Psoas muscle (tissue), 8 donors: ENCODE results near the gene KLHL29. TPM values are rescaled to one million over a fixed set of nuclear protein-coding genes. Genes with fewer than 3 reads are reported as not detected.

Experiments used
- ATAC-seq, 4 donors: fragments of 200-7000 bp; cut with Tn5 transposase; one replicate each; pipeline ENCODE4 v1.9.1; 2020; ENCODE audit warnings: moderate library complexity in 3 of 4, mild to moderate bottlenecking in 2 of 4
- DNase-seq, 2 donors: peaks; one replicate each; pipeline ENCODE4 v3.0.0-alpha.2; 2020
- H3K27ac ChIP-seq: fragments of 200-600 bp; one replicate; pipeline ENCODE4 v1.8.0; 2022
- H3K27me3 ChIP-seq, 3 donors: fragments of 200-600 bp in 1 of 3; one replicate each; pipeline versions ENCODE4 v1.6.1 to v1.8.0; 2013 to 2022; ENCODE audit warnings: low read length in 2 of 3, mild to moderate bottlenecking in 2 of 3, moderate library complexity in 1 of 3; ENCODE audit not compliant: insufficient read depth in 3 of 3
- H3K36me3 ChIP-seq, 2 donors: fragments of 200-600 bp in 1 of 2; one replicate each; pipeline versions ENCODE4 v1.6.1 to v1.8.0; 2013 to 2022; ENCODE audit warnings: low read depth in 1 of 2, mild to moderate bottlenecking in 1 of 2, moderate library complexity in 1 of 2; ENCODE audit not compliant: insufficient read depth in 1 of 2
- H3K4me1 ChIP-seq: fragments of 200-600 bp; one replicate; pipeline ENCODE4 v1.8.0; 2022
- H3K4me3 ChIP-seq: fragments of 200-600 bp; one replicate; pipeline ENCODE4 v1.8.0; 2022; ENCODE audit warnings: mild to moderate bottlenecking
- H3K9me3 ChIP-seq: fragments of 200-600 bp; one replicate; pipeline ENCODE4 v1.8.0; 2022
- CTCF ChIP-seq: fragments of 200-600 bp; IDR thresholded peaks from one replicate; pipeline ENCODE4 v1.8.0; 2022; ENCODE audit warnings: antibody characterized with exemption
- WGBS, 3 donors: extraction: QIAGEN DNeasy Blood & Tissue Kit; methylation state at CpG; one replicate each; pipeline versions ENCODE4 v1.1.6 to v1.1.7; 2013; 5-methylcytosine and 5-hydroxymethylcytosine counted together
- intact Hi-C, 2 donors: fragments of 100-400 bp; cut with DNase I; formaldehyde crosslinking; loops; one replicate each; pipeline versions ENCODE4 v1.11.0 to v1.14.2; 2022
- polyA plus RNA-seq, 3 donors: library from polyadenylated mRNA; stranded (reverse); fragments of 200-250 nt; gene quantifications; one replicate each; pipeline ENCODE4 v1.2.3, GENCODE V29; 2013
- total RNA-seq, 4 donors: library from RNA; stranded (reverse); fragmentation: NEBNext Ultra II Directional in 2 of 4; extraction: Animal tissue kit (Norgen Biotek cat#: 25700) in 2 of 4; gene quantifications; one replicate each; pipeline versions ENCODE4 v1.2.1 to v1.2.4, GENCODE V29; 2021 to 2023
- donor health status: healthy with polysubstance abuse.
- donor health status: DM: no; HTN: no; CAD: no; lungs with moderate emphysema.
- donor health status: Bipolar disorder and iron deficiency.
- donor health status: healthy.
- donor health status: DM: yes; HTN: yes; CAD: no.
- donor health status: DM: no; HTN: no; CAD: no.
- donor health status: DM: no; HTN: no; CAD: no.
- donor health status: DM: yes; HTN: yes; CAD: no.

The KLHL29 gene
- total and polyA plus RNA-seq, 7 donors: 4.4 to 14.1 (median 6.8) TPM

DNA sequence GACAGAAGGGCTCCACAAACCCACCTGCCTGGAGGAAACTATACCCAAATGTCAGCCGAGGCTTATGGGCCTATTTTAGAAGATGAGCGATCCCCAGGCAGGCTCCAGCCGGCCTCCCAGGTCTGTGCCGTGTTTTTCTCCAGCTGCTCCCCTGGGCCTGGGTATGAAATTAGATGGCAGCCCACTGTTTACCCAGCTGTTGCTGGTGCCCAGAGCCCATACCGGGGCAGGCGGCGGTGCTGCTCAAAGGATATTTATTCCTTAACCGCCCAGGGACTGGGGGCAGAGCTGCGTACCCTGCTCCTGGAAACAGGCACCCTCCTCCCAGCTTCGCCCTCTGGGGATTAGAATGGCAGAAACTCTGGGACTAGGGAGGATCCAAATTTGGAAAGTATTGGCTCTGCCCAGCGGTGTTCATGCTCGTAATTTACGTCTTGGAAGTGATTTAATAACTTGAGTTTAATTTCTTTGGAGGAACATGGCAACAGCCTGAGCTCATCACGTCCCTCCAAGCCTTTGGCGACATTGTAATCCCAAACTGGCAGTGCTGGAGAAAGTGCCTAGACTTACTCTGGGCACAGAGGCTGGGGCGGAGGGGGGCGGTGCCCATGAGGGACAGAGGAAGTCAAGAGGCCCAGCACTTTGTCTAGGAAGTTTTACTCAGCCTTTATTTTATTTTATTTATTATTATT lies 199.2 kb downstream of the KLHL29 start:
- Histone ChIP-seq H3K9me3 (no peaks in the 10 kb centered on the region), H3K4me1 (peaks cover 21% of the 10 kb centered on the region), H3K27ac (peak overlapping the region; percentile 78), H3K4me3 (no peak overlapping the region), H3K27me3 (no peaks in the 10 kb centered on the region), H3K36me3 (no peaks in the 10 kb centered on the region)
- intact Hi-C loops: loop anchor here in 1 of 2 donors (10.0 kb wide), 1 partner anchor 159 kb away; no protein-coding TSS in a partner anchor
- peak in 1 of 2 donors; percentile 79 for DNase-seq
- peak; percentile 53 to 81 (median 74) for ATAC-seq
- TF ChIP-seq CTCF: no peak
- 43 to 63% (median 47%) methylated on average over 17 of the region's 17 CpGs for WGBS, 3 donors

DNA sequence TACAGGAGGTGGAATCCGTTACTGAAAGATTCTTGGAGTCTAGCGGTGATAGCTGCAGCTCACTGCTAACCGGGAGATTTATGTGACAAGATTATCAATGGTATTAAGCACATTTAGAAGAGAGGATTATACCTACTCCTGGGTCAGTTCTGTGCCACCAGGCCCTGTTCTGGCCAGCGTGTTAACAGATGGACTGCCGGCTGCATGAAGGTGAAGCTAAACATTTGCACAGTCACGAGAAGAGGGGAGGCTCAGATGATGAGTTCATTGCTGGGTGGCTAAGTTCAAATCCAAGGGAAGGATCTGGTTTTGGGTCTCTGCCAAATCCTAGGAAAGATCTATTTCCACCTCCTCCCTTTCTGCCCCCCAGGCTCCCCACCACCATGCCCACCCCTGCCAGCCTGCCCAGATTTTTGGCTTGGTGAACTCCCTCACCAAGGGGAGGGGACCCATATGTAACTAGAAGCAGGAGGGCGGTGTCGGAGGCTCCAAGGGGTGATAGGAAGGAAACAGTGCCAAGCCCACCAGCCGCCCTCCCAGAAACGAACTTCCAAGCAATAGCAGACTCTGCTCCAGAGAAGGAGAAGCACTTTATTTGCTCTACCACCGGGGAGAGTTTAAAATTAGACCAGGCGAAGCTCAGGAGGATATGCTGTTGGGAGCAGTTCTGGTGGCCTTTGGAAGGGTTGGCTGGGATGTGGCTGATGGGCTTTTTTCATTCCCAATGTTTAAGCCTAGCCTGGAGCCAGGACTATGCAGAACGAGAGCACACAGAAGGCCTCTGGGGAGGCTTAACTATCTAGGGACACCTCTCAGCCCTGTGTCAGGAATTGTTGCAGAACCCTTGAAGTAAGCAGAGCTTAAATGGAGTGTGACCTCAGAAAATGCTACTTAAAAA lies 200.5 kb downstream of the KLHL29 start:
- peak overlapping the region; percentile 78 for H3K27ac ChIP-seq
- ATAC-seq (peak in 2 of 4 donors; percentile 6 to 50), DNase-seq (peak in 1 of 2 donors; percentile 22)
- H3K4me1 ChIP-seq: peaks cover 34% of the 10 kb centered on the region
- 40 to 71% (median 40%) methylated on average over 13 of the region's 13 CpGs for WGBS, 3 donors
- intact Hi-C loops: loop anchor here in 1 of 2 donors (10.0 kb wide), 1 partner anchor 161 kb away; no protein-coding TSS in a partner anchor
- H3K27me3 ChIP-seq: no peaks in the 10 kb centered on the region
- TF ChIP-seq CTCF: no peak
- no peaks in the 10 kb centered on the region for H3K36me3 ChIP-seq
- H3K4me3 ChIP-seq: no peak overlapping the region
- no peaks in the 10 kb centered on the region for H3K9me3 ChIP-seq

DNA sequence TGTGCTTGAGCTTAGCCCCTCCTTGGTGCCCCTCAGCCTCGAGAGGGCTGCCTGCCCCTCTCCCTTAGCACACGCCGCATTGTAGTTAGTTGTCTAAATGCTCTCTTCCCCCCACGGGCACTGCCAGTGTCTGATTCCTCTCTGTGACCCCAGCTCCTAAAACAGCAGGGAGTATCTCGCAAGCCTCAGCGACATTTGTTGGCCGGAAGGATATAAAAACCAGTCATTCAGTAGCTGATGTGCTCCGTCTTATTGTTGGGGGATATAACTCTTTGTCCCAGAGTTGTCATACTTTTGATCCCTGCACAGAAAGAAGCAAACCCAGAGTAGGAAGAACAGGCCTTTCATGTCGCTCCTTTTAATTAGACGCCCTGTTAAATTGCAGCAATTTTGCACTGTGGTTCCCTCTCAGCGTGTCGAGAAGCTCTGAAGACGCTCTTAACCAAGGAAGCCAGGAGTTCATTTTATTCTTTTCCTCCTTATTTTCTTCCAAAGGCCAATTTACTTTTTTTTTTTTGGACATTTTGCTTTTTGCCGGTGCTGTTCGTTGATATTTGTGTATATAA lies 201.8 kb downstream of the KLHL29 start:
- ATAC-seq (no peak), DNase-seq (no peak)
- Histone ChIP-seq H3K4me1 (peaks cover 42% of the 10 kb centered on the region), H3K27ac (peak overlapping the region; percentile 75), H3K27me3 (no peaks in the 10 kb centered on the region), H3K36me3 (no peaks in the 10 kb centered on the region), H3K9me3 (no peaks in the 10 kb centered on the region), H3K4me3 (no peak overlapping the region)
- TF ChIP-seq CTCF: no peak
- intact Hi-C loops: loop anchor here in 1 of 2 donors (10.0 kb wide), 1 partner anchor 162 kb away; no protein-coding TSS in a partner anchor
- 91 to 92% (median 92%) methylated on average over 15 of the region's 15 CpGs for WGBS, 3 donors

DNA sequence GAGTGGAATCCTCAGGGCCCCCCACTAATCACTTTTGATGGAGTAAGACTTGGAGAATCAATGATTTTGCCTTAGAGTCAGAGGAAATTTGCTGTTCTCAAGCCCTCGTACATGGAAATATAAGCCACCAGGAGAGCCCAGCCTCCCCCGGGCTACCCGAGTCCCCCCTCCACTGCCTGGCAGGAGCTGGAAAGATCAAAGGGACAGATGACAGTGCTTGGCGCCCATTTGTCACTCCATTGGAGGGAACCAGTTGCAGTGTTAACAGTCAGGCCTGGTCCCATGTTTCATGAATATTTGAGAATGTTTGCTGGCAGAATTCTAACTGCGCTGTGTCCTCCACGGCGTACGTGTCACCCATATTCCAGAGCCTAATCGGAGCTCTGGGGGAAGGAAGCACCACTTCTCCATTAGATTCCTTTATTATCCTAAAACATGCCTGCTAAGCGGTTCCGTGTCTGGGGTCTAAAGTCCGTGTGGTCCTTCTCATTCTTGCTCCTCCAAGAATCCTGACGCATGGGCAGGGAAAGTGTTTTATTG lies 202.4 kb downstream of the KLHL29 start:
- ATAC-seq (no peak), DNase-seq (no peak)
- H3K4me3 ChIP-seq: no peak overlapping the region
- H3K36me3 ChIP-seq: no peaks in the 10 kb centered on the region
- peaks cover 44% of the 10 kb centered on the region for H3K4me1 ChIP-seq
- peak overlapping the region; percentile 75 for H3K27ac ChIP-seq
- intact Hi-C loops: loop anchor here in 1 of 2 donors (10.0 kb wide), 1 partner anchor 163 kb away; no protein-coding TSS in a partner anchor
- H3K27me3 ChIP-seq: no peaks in the 10 kb centered on the region
- WGBS, 3 donors: 77 to 95% (median 83%) methylated on average over 13 of the region's 13 CpGs
- no peak for TF ChIP-seq CTCF
- no peaks in the 10 kb centered on the region for H3K9me3 ChIP-seq
